ENCODE data around the gene TGFB3. TPM values are rescaled to one million over a fixed set of nuclear protein-coding genes. Genes with fewer than 3 reads are reported as not detected.

Gene TGFB3
- total RNA-seq, 8 experiments from 2014 or later: 0.96 to 21.7 (median 3.6) TPM

GRCh38 chr14:75910048-75910447, 71.7 kb downstream of the TGFB3 start:
- no peak overlapping the region for H3K4me3 ChIP-seq
- no peak overlapping the region for H3K27ac ChIP-seq
- peaks cover 9 to 11% of the 10 kb centered on the region in 2 donors for H3K4me1 ChIP-seq (replicated peaks in 1 of 2)
- in situ Hi-C loops (cut with MboI; ENCODE audit: low pct_unique_long_range_greater_than_20kb in 2 of 9, low sequenced_read_pairs in 9 of 9, unreplicated experiment in 9 of 9): loop anchor here in 1 of 9 experiments (10.0 kb wide), 1 partner anchor 65 kb away; no protein-coding TSS in a partner anchor
- WGBS, 10 experiments: 60 to 100% (median 88%) methylated on average over 1 of the region's 2 CpGs; no CpG with 5 or more reads in 5 of the 10 experiments
- ATAC-seq (replicated peaks in 6 of 8): no peak

GRCh38 chr14:75909630-75910029, 72.2 kb downstream of the TGFB3 start:
- no peak overlapping the region for H3K27ac ChIP-seq
- WGBS, 10 experiments: 80 to 100% (median 100%) methylated on average over 1 to 3 of the region's 3 CpGs; no CpG with 5 or more reads in 1 of the 10 experiments
- H3K4me1 ChIP-seq (replicated peaks in 1 of 2): peaks cover 9 to 11% of the 10 kb centered on the region in 2 donors
- no peak overlapping the region for H3K4me3 ChIP-seq
- in situ Hi-C loops (cut with MboI; ENCODE audit: low pct_unique_long_range_greater_than_20kb in 2 of 9, low sequenced_read_pairs in 9 of 9, unreplicated experiment in 9 of 9): loop anchor here in 2 of 9 experiments (10.0 kb wide), 2 partner anchors 65 to 75 kb away; partner anchors contain the start of genes IFT43 (in 1 of the 2) and TGFB3 (in 1 of the 2)
- ATAC-seq (replicated peaks in 6 of 8): no peak

Other genes starting within 250 kb of the TGFB3 start
- 10 to 100 TPM; 30.0 to 63.3 (median 35.8) TPM for gene IFT43, start 3.8 kb upstream of the TGFB3 start, total RNA-seq
- 10 to 100 TPM; 30.8 to 53.9 (median 46.9) TPM for gene GPATCH2L, start 169.9 kb upstream of the TGFB3 start, total RNA-seq